ENCODE data around the gene PXDN.

- TF ChIP-seq CTCF (conservative IDR thresholded peaks at IDR 0.05), result no peak
- no peak for TF ChIP-seq ZFX (IDR thresholded peaks at IDR 0.05)
Observed at GRCh38 chr2:1708476-1709334, 35.6 kb downstream of the PXDN start.

All from C4-2B (cell line).